ENCODE results near the gene SLC23A3.
A peak's percentile ranks its signal among the peaks of the same experiment; 100 is the strongest.

Gene SLC23A3, protein sequence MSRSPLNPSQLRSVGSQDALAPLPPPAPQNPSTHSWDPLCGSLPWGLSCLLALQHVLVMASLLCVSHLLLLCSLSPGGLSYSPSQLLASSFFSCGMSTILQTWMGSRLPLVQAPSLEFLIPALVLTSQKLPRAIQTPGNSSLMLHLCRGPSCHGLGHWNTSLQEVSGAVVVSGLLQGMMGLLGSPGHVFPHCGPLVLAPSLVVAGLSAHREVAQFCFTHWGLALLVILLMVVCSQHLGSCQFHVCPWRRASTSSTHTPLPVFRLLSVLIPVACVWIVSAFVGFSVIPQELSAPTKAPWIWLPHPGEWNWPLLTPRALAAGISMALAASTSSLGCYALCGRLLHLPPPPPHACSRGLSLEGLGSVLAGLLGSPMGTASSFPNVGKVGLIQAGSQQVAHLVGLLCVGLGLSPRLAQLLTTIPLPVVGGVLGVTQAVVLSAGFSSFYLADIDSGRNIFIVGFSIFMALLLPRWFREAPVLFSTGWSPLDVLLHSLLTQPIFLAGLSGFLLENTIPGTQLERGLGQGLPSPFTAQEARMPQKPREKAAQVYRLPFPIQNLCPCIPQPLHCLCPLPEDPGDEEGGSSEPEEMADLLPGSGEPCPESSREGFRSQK

DNA sequence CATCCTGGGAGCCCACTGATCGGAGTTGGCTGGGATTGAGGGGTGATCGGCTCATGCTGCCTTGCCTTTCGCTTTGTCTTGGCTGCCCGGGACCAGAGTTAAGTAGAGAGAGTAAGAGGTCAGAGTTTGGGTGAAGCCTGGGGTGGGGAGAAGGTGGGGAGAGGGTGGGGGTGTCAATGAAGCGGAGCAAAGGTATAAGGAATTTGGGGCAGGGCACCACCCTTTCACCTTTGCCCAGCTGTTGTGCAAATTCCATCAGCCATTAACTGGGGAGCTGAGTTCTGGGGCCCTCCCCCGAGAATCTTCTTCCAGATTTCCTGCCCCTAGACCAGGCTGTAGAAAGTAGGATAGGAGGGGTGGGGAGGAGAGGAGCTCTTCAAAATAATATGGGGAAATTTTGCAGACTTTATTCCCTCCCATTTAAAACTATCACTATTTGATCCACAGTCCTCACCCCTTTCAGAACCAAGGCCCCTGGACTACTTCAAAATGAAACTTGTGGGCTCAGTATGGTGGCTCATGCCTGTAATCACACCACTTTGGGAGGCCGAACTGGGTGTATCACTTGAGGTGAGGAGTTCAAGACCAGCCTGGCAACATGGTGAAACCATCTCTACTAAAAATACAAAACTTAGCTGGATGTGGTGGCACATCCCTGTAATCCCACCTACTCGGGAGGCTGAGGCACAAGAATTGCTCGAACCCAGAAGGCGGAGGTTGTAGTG, at the start of gene SLC23A3:
SLC23A3 (minus strand) TSS at position 100 of the 725 bp plus-strand sequence; CDS start at position 55, 45 bp downstream.
- DNase-seq (ENCODE audit: low spot score), result no peak

DNA sequence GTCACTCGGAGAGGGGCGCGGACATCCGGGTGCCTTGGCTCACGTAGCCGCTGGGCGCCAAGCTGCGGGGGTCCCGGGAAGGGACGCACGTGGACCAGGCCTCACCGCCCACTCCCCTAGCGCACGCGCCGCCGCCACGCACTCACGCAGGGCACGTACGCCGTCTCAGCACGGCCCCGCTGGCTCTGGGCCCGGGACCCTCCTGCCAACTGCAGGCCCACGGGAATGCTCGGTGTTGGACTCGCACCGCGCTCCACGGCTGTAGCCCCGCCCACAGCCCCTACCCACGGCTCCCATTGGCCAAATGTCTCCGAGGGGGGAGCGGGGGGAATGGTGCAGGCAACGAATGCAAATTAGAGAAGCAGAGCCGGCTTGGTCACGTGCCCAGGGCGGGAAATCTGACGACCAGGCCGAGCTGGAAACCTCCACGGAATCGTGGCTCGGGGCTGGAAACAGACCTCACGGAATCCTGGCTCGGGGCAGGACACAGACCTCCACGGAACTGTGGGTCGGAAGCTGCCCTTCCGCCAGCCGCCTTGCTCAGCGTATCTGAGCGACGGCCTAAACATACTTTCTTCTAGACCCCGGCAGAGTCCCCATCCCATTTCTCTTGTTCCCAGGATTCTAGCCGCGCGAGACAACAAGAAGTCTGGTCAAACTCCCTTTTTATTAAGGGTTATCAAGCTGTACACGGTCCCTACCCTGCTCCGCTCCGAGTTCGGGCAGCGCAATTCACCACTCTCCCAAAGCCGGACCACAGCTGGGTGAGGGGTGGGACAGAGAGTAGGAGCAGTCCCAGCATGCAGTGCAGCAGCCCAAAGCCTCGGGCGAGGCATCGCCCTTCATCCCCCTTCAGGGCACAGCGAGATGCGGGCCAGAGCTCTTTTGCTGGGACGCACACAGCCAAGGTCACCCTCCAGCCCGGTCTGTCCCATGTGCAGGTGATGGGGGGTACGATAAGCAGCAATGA, 49.2 kb upstream of the SLC23A3 start, which contains the start of gene ABCB6:
ABCB6 (minus strand) TSS at position 227 of the 970 bp plus-strand sequence. CDS start 285 bp downstream, outside the sequence.
- peak; percentile 87 for DNase-seq (ENCODE audit: low spot score)

DNA sequence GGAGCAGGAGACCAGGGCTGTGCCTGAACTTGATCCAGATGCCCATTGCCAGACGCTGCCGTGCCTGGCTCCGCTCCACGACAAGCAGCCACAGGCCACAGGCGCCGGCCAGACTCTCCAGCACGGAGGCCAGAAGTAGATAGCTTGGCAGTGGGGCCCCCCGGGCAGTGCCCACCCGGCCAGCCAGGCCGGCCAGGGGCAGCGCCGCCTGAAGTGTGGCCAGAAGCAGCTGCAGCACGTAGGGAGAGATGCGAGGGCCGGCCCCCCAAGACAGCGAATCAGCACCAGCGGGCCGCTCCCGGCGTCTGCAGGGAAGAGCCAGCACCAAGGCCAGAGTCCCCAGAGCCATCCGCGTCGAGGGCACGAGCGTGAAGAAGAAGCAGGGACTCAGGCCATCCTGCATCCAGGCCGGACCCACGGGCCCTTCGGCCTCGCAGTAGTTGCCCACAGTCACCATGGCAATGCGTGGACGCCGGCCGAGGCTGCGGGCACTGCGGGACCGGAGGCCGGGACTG, 48.4 kb upstream of the SLC23A3 start:
- no peak for DNase-seq (ENCODE audit: low spot score)

DNA sequence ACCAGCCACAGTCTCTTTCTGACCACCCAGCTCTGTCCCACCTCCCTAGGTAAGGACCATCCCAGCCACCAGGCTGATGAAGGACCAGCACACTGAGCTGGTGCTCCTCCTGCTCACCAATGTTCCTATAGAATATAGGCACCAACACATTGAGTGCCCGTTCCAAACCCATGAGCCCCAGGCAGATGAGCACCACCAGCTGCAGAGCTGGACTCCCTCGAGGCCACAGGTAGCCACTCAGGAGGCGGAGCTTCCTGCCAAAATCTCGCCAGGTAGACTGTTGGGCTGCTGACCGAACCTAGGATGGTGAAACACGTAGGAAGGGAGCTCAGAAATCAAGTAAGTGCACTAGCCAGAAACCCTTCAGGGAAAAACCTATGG, 46.7 kb upstream of the SLC23A3 start:
- no peak for DNase-seq (ENCODE audit: low spot score)

DNA sequence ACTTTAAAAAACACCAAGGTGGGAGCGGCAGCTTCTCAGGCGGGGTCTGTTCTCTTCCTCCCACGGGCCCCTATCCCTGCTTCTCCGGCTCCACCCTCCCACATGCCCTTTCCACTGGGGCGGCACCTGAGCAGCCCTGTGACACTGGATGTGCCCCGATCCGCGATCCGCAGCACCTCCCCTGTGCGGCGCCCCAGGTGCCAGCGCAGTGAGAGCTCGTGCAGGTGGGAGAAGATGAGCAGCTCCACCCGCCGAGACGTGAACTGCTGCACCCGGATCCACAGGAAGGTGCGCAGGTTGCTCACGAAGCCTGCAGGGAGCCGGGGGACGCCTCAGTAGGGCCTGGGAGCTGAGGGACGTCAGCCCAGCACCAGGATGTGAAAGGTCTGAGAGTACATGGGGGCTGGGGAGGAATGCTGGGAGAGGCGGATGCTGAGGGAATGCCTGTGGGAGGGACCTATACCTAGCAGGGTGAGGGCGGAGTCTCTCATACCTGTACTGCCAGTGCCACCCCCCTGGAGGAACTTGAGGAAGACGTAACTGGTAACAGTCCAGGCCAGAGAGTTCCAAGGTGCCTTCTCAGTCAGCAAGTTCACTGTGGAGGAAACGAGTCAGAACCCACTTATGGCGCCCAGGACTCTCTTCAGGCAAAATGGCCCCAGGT, 46.2 kb upstream of the SLC23A3 start:
- DNase-seq (ENCODE audit: low spot score), result no peak

DNA sequence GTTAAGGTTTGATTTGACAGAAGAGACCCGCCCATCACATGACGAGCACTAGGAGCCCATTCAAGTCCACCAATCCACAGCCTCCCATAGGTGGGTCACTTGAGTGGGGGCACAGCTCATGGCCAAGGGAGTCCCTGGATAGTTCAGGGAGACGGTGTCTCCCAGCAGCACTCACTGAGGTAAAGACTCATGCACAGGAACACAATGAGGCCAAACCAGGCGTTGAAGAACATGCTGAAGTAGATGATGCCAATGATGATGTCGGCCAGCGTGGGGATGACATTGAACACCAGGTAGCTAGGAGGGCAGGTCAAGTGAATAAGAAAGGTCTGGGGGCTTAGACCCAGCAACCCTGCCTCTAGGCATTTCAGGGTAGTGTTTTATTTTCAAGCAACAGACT, 45.0 kb upstream of the SLC23A3 start:
- DNase-seq (ENCODE audit: low spot score), result no peak

DNA sequence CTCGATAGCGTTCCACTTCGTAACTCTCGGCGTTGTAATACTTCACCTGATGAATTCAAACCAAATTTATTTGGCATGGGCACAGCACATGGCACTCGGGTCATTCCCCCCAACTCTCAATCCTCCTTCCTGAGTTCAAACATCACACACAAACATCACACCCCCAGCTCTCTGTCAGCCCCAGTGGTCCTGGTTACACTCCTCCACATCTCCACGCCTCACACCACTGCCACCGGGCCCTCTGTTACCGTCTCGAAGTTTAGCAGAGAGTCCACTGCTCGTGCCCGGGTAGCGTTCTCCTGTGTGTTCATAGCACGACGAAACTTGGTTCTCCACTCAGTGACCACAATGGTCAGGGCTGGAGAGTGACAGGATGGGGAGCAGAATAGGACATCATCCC, 44.3 kb upstream of the SLC23A3 start:
- no peak for DNase-seq (ENCODE audit: low spot score)

DNA sequence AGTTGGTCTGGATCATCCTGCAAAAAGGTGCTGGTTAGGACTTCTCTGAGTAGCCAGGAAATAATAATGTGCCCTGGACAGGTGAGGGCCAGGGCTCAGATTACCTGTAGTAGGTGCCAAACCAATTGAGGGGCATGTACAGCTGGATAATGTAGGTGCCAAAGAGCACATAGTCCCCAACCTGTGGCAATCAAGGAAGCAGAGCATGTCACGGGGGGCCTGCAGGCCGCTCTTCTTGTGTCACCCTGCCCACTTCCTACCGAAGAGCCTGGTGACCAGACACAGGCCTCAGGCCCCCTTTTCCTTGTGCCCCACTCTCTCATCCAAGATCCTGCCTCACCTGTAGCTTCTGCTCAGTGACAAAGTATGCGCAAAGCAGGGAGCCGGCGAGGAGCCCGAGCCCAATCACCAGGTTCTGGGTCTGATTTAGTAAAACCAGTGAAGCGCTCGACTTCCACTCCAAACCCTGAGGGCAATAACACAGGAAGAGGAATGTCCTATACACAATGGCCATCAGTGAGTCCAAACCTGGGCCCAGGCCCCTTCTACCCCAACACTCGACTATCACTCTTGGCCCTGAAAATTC, 43.8 kb upstream of the SLC23A3 start:
- DNase-seq (ENCODE audit: low spot score), result no peak

DNA sequence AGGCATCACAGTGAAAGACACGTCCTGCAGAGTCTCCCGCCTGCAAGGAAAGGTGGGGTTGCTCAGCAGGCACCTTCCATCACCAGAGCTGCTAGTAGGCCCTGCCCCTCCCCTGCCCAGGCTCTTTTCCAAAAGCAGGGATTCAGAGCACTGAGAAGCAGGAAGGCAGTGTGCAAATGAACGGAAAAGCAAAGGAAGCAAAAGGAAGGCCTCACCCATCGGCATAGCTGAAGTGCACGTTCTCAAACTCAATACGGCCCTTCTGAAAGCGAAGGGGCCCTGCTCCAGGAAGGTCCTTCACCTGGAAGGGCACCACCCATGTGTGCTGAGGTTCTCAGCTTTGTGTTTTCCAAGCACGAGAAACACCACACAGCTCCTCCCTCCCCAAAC, 43.2 kb upstream of the SLC23A3 start:
- no peak for DNase-seq (ENCODE audit: low spot score)

DNA sequence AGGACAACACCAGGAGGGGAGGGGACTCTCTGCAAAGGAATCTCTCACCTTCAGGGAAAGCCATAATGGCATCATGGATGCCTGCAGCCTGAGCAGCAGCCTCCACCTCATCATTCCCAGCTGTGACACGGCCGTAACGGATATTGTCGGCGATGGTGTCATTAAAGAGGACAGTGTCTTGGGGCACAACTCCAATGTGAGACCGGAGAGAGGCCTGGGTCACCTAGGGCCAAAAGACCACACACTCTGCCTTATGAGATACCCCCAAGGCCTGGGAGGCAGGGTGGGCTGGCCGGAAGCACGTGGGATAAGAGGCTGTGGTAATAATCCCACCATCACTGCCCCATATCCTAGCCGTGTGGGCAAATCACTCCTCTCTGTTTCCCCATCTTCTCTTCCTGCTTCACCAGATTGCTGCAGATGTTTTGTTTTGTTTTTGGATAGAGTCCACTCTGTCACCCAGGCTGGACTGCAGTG, 41.1 kb upstream of the SLC23A3 start:
- DNase-seq (ENCODE audit: low spot score), result no peak

DNA sequence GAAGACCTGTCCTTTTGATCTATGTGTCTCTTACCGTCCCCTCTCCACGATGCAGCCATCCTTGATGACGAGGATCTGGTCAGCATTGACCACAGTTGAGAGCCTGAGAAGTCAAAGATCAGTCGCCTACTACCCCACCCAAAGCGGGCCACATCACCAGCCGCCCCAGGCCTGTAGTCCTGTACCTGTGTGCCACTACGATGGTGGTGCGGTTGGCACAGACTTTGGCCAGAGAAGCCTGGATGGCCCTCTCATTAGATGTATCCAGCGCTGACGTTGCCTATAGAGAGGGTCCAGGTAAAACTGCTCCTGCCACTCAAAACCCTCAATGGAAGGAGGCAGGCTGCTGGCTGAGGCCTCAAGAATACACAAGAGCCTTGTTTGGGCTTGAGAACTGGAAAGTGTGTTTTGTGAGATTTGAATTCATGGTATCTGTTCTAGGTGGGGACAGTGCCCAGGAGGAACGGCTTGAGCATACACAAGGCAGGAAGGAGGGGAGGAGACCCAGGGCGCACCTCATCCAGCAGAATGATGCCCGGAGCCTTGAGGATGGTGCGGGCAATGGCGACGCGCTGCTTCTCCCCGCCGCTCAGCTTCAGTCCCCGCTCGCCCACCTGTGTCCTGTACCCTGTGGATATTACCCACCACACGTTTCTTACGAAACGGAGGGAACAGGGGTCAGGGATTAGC, 40.5 kb upstream of the SLC23A3 start:
- no peak for DNase-seq (ENCODE audit: low spot score)

DNA sequence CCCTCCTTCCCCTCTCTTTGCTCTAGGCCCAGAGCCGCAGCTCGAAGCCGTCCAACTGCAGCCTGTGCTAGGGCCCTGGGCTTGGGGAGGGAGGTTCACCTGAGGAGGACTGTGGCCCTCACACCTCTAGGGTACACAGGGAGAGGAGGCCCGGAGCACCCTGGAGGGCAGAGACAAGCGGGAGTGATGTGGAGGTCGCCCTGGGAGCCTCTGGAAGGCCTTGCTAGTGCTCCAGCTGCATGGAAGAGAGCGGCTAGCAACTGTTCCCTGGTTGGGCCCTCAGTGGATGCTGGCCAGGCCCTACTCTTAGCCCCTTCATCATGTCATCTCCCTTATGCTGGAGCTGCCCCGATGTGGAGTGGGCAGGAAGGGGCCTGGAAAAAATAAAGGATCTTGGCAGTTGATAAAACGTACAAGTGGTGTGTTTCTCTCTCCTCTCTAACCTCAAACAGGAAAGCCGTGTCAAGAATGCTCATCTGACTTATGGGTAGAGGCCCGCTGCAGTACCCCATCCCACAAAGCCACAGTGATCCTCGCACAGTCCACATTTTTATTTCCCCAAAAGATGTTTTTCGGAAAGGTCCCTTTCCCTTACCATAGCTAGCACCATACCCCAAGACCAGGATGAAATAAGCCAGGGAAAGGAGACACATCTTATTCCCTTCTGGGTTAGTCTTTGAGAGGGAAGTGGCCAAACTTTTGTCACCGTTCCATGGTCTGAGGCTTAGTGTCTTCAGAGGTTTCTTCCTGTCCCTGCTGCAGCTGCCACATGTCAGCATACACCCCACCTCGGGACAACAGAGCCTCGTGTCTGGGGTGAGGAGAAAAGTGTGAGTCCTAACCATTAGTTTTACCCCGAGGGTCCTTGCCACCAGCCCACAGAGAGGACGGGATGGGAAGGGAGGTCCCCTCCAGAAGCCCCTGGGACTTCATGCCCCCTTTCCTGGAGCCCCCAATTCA, 39.7 kb upstream of the SLC23A3 start:
- no peak for DNase-seq (ENCODE audit: low spot score)

DNA sequence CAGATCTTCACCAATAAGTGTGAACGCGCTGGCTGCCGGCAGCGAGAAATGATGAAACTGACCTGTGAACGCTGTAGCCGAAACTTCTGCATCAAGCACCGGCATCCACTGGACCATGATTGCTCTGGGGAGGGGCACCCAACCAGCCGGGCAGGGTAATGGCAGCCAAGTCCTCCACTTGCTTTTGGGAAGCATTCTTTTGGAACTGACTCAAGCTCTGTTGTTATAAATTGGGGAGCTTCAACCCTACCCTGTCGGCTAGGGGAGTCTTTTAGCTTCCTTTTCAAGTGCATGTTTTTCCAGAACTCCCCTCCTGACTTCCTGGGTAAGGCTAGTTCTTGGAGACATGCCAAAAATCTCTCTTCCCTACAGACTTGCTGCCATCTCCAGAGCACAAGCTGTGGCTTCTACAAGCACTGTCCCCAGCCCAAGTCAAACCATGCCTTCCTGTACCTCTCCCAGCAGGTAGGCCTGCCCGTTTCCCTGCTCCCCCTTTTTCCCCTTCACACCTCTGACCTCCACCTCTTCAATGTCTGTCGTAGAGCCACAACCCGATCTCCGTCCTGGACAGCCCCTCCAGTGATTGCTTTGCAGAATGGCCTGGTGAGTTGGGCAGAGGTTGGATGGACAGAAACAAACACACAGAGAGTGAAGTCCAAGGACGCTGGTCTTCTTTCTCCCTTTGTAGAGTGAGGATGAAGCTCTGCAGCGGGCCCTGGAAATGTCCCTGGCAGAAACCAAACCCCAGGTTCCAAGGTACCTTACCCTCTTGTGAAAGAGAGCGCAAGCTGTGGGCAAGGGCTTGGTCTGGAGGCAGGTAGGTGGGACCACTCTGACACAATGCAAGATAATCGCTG, 38.3 kb upstream of the SLC23A3 start:
- DNase-seq (ENCODE audit: low spot score), result no peak

DNA sequence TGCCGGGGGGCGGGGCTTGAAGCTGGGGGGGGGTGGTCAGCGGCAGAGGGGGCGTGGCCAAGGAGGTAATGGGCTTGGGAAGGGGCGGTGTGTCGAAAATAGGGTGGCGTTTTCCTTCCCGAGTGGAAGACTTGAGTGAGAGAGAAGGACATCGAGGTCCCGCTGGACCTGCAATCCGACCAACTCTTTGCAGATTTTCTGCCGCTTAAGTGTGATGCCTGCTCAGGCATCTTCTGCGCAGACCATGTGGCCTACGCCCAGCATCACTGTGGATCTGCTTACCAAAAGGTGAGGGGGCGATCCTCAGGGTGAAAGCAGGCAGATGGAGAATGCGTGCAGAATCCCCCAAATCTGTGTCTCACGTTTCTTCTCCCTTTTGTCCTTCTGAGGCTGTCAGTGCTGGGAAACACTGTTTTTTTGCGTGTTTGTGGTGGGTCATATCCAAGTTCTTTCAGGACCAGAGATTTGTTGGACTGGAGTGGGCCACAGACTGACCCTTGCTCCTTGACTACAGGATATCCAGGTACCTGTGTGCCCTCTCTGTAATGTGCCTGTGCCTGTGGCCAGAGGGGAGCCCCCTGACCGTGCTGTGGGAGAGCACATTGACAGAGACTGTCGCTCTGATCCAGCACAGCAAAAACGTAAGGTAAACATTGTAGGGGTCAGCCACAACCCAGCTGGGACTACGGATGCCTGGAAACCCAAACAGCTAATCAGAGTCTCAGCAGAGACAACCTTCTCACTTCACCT, 37.5 kb upstream of the SLC23A3 start:
- DNase-seq (ENCODE audit: low spot score), result no peak

DNA sequence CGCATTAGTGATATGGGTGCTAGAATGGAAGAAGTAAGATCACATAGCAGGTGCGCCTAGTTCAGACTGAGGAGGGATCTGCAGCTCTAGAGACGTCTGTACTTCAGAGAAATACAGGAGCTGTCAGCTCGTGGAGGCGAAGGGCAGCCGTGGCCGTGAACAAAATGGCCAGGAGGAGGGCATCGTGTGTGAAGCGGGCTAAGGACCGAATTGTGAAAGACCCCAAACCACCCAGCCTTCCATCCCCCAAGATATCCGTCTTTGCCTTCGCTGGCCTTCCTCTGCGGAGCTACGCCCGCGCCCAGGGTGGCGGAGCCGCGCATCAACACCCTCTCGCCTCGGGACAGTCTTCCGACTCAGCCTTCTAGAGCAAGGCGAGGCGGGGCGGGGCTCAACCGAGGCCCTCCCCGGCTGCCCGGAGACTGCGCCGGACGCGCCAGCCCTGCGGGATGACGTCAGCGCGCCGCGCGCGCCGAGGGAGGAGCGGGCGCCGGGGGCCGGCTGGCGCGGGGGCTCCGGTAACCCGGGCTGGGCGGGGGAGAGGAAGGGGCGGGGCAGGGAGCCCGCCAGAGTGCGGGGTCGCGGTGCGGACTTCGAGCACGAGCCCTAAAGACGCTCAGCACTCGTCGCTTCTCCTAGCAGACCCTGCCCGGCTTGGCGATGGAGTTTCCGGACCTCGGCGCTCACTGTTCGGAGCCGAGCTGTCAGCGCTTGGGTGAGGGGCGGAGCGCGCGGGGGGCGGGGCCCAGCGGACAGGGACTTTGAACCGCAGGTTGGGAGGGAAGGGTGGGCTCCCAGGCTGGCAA, 36.7 kb upstream of the SLC23A3 start, which contains the start of gene ZFAND2B:
ZFAND2B (plus strand) TSS at position 455 of the 806 bp plus-strand sequence; CDS start at position 661, 206 bp downstream.
- peak; percentile 94 for DNase-seq (ENCODE audit: low spot score)

DNA sequence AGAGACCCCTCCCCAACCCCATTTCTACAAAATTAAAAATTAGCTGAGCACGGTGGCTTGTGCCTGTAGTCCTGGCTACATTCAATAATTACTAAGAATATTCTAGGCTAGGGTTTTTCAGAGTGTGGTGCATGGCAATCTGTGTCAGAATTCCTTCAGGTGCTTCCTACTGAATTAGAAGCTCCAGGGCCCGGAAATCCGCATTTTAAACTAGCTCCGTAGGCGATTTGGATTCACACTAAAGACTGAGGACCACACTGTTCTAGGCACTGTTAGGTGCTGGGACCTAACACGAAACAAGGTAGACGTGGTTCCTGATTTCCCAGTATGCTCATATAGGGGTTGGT, 36.1 kb upstream of the SLC23A3 start:
- DNase-seq (ENCODE audit: low spot score), result no peak

Measured in CD4-positive, alpha-beta T cell treated with Interleukin-6 at 100 ng/mL for 8 hours (primary cell).